Activated CD4-positive, alpha-beta T cell treated with anti-CD3 and anti-CD28 coated beads for 36 hours (primary cell): ENCODE results near the gene XCR1. TPM values are rescaled to one million over a fixed set of nuclear protein-coding genes. Genes with fewer than 3 reads are reported as not detected.
"Not testable (repeated sequence)": the region's sequence is repeated elsewhere in the genome, so short reads cannot be mapped to it uniquely, and the experiment has no call there.

Source experiments
- ATAC-seq: fragments of 200-7000 bp; cut with Tn5 transposase; one replicate; pipeline ENCODE4 v1.10.0; 2021; ENCODE audit warnings: mild to moderate bottlenecking, moderate library complexity
- CTCF ChIA-PET: fragments of 350-600 bp; sonication (Branson Sonifier 250); formaldehyde crosslinking; loops from one replicate; lab custom pipeline; 2021; ENCODE audit warnings: antibody characterized with exemption; lab: Charles Lee
- POLR2A ChIA-PET: fragments of 350-600 bp; sonication (Branson Sonifier 250); formaldehyde crosslinking; loops from one replicate; lab custom pipeline; 2021; ENCODE audit warnings: antibody characterized with exemption, inconsistent platforms; lab: Charles Lee
- DNase-seq: peaks from one replicate; pipeline ENCODE4 v3.0.0-alpha.2; 2020
- H3K27ac Mint-ChIP-seq: one replicate; pipeline ENCODE4 v1.8.0; 2021; ENCODE audit warnings: mixed read lengths
- H3K27me3 Mint-ChIP-seq: one replicate; pipeline ENCODE4 v1.8.0; 2021; ENCODE audit warnings: mixed read lengths
- H3K36me3 Mint-ChIP-seq: one replicate; pipeline ENCODE4 v1.8.0; 2021; ENCODE audit warnings: low read depth, mixed read lengths
- H3K4me1 Mint-ChIP-seq: one replicate; pipeline ENCODE4 v1.8.0; 2021; ENCODE audit warnings: mixed read lengths
- H3K4me3 Mint-ChIP-seq: one replicate; pipeline ENCODE4 v1.8.0; 2021; ENCODE audit warnings: mild to moderate bottlenecking, moderate library complexity, mixed read lengths
- H3K9me3 Mint-ChIP-seq: one replicate; pipeline ENCODE4 v1.8.0; 2021; ENCODE audit warnings: low read depth, mixed read lengths
- intact Hi-C, 2 experiments: fragments of 100-400 bp; cut with DNase I in 1 of 2; cut with micrococcal nuclease in 1 of 2; formaldehyde crosslinking; loops; one replicate each; pipeline versions ENCODE4 v1.14.2 to v1.15.1; 2022 to 2024; cut with DNase I, micrococcal nuclease
- total RNA-seq, 2 experiments: library from RNA; stranded (reverse); gene quantifications; one replicate each; pipeline ENCODE4 v1.2.3, GENCODE V29; 2021

The XCR1 gene
- total RNA-seq, 2 experiments from 2014 or later = not detected

DNA sequence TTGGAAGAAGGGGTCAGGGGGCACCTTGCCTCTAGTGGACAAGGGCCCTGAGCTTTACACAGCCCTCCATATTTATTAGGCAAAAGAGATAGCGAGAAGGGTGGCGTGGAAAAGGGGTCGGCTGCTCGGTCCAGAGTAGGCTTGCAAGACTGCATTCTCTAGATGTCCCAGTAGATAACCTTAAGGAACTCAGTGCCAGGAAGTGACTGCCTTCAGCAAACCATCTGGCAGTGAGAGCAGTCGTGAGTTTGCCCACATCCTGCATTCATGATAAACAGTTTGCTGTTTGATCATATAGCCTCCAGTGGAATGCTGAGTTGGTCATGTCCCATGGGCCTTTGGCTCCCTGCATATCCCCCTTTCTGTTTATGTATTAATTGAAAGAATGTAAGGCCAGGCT is 18.9 kb upstream of the XCR1 start:
- H3K9me3 Mint-ChIP-seq, H3K4me3 Mint-ChIP-seq, H3K36me3 Mint-ChIP-seq, POLR2A ChIA-PET, H3K27me3 Mint-ChIP-seq, intact Hi-C loops: not testable (repeated sequence)
- peak; percentile 44 for ATAC-seq
- CTCF ChIA-PET = interaction anchor here (0.6 to 2.7 kb wide), 3 partner anchors 30 to 249 kb away, joined by 3 to 9 read pairs (median 3); no protein-coding TSS in a partner anchor
- Mint-ChIP-seq H3K27ac (peak overlapping the region; percentile 55), H3K4me1 (peaks cover 20% of the 10 kb centered on the region)
- peak; percentile 31 for DNase-seq

DNA sequence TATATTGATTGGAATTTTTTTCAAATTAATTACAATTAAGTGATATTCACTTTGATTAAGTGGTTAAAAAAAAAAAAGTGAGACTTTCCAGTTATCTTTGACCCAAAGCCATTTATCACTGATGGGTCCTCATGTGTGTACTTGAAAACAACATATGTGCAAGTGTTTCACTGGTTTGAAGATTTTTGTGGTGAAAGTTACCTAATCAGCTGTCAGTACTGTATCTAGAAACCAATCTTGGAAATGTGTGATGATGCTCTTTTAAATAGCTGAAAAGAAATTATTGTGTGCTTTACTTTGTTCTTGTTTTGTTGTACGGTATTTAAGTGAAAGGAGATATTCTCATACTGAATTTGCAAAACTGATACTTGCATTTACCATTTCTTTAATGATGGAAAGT is 11.6 kb upstream of the XCR1 start:
- no peak for ATAC-seq
- H3K4me3 Mint-ChIP-seq = no peak overlapping the region
- H3K27me3 Mint-ChIP-seq = no peaks in the 10 kb centered on the region
- no peaks in the 10 kb centered on the region for H3K4me1 Mint-ChIP-seq
- CTCF ChIA-PET = no interaction called here
- peaks cover 4% of the 10 kb centered on the region for H3K9me3 Mint-ChIP-seq
- DNase-seq = no peak
- no peak overlapping the region for H3K27ac Mint-ChIP-seq
- H3K36me3 Mint-ChIP-seq = no peaks in the 10 kb centered on the region
- POLR2A ChIA-PET = no interaction called here
- intact Hi-C loops = no loop called here

DNA sequence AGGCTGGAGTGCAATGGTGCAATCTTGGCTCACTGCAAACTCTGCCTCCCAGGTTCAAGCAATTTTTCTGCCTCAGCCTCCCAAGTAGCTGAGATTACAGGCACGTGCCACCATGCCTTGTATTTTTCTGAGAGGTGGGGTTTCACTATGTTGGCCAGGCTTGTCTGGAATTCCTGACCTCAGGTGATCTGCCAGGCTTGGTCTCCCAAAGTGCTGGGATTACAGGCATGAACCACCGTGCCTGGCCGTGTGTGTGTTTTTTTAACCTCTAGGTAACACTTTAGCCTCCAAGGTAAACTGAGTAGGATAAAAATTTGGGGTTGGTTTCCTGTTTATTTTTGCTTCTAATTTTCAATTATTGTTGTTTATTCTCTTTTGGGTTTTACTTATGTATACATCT is 10.8 kb upstream of the XCR1 start:
- intact Hi-C loops, H3K27me3 Mint-ChIP-seq, H3K9me3 Mint-ChIP-seq, POLR2A ChIA-PET, H3K36me3 Mint-ChIP-seq, H3K4me1 Mint-ChIP-seq, ATAC-seq, CTCF ChIA-PET, H3K4me3 Mint-ChIP-seq, H3K27ac Mint-ChIP-seq, DNase-seq: not testable (repeated sequence)

DNA sequence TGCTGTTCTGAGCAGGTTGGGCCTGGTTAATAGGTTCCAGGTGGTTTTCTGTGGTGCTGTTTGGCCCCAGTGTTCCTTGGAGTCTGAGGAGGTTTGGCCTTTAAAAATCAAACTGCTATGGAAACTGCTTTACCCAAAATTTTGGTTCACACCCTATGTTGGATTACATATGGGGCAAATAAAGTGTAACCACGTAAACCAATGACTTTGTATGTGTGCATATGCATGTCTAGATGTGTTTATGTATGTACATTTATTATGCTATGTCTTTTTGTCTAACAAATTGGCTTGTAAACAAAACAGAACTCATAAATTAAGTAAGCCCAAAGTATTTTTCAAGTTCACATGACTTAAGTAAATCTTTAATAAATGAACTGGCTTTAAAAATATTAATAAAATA is 8.9 kb upstream of the XCR1 start:
- Mint-ChIP-seq H3K9me3 (peaks cover 2% of the 10 kb centered on the region), H3K4me3 (no peak overlapping the region), H3K4me1 (no peaks in the 10 kb centered on the region), H3K27me3 (no peaks in the 10 kb centered on the region), H3K27ac (no peak overlapping the region), H3K36me3 (no peaks in the 10 kb centered on the region)
- ATAC-seq (no peak), DNase-seq (no peak)
- POLR2A ChIA-PET = no interaction called here
- intact Hi-C loops = no loop called here
- CTCF ChIA-PET = no interaction called here

DNA sequence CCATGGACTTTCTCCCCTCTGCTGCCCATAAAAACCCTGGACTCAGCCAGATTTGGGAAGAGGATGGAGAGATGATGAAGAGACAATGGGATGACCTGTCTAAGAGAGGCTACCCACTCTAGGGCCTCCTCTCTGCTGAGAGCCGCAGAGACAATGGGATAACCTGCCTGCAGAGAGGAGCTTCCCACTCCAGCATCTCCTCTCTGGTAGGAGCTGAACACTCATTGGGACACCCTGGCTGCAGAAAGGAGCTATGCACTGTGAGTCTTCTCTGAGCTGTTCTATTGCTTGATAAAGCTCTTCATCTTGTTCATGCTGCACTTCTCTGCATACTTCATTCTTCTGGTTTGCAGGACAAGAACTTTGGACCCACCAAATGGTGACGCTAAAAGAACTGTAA is 4.5 kb upstream of the XCR1 start:
- Mint-ChIP-seq H3K27ac (no peak overlapping the region), H3K27me3 (no peaks in the 10 kb centered on the region), H3K4me3 (no peak overlapping the region), H3K36me3 (peaks cover 4% of the 10 kb centered on the region), H3K9me3 (peaks cover 8% of the 10 kb centered on the region), H3K4me1 (no peaks in the 10 kb centered on the region)
- ChIA-PET CTCF (no interaction called here), POLR2A (no interaction called here)
- no peak for ATAC-seq
- no peak for DNase-seq
- intact Hi-C loops = no loop called here

DNA sequence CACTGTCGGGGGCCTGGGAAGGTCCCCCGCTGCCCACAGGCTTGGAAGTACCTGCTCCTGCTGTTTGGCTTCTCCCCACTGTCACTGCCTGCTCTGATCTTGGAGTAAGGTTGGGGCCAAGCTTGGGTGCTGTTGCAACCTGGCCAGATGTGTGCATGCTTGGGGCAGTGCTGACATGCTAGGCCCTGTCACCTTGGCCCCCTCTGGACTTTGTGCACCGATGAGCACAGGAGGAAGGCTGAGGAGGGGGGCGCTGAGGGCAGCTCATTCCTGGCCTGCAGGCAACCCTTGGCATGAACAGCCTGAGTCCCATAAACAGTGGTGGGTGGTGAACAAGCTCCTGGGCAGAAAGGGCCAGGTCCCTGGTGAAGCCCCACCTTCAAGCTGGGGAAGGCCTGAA is 4.0 kb upstream of the XCR1 start:
- Mint-ChIP-seq H3K9me3 (peaks cover 8% of the 10 kb centered on the region), H3K4me1 (no peaks in the 10 kb centered on the region), H3K27me3 (no peaks in the 10 kb centered on the region), H3K4me3 (no peak overlapping the region), H3K36me3 (peaks cover 4% of the 10 kb centered on the region), H3K27ac (no peak overlapping the region)
- intact Hi-C loops = no loop called here
- ChIA-PET POLR2A (no interaction called here), CTCF (no interaction called here)
- ATAC-seq = no peak
- no peak for DNase-seq

DNA sequence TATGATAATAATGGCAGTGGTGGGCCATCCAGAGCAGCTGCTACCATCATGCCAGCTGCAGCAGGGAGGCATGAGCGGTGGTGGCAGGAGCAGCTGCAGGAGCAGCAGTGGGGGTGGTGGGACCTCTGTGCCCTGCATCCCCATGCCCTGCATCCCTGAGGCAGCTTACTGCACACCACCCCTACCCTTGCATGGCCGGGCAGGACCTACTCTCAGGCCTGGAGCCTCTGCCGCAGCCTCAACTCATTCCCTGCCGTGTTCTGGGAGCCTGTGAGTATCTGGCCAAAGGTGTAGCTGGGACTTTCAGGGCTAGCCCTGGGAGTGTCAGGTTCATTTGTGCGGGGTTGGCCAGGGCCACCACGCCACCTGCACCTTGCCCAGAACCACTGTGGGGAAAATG is 3.3 kb upstream of the XCR1 start:
- Mint-ChIP-seq H3K4me3 (no peak overlapping the region), H3K36me3 (peaks cover 4% of the 10 kb centered on the region), H3K27ac (no peak overlapping the region), H3K4me1 (no peaks in the 10 kb centered on the region), H3K9me3 (peaks cover 8% of the 10 kb centered on the region), H3K27me3 (no peaks in the 10 kb centered on the region)
- ChIA-PET POLR2A (no interaction called here), CTCF (no interaction called here)
- DNase-seq (no peak), ATAC-seq (no peak)
- intact Hi-C loops = no loop called here

DNA sequence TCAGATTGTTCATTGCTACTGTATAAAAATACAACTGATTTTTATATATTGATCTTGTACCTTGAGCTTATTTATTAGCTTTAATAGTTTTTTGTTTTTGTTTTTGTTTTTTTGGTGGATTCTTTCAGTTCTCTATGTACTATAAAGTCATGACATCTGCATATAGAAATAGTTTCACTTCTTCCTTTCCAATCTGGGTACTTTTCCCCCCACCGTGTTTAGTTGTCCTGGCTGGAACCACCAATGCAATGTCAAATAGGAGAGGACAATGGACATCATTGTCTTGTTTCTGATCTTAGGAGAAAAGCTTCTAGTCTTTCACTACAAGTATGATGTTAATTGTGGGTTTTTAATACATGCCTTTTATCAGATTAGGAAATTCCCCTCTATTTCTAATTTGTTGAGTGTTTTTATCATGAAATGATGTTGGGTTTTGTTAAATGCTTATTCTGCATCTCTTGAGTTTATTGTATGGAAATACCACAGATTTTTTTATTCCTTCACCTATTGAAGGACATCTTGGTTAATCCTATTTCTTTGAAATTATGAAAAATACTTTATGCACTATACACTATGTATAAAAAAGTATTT is 2.8 kb upstream of the XCR1 start:
- DNase-seq (no peak), ATAC-seq (no peak)
- no peak overlapping the region for H3K4me3 Mint-ChIP-seq
- peaks cover 8% of the 10 kb centered on the region for H3K9me3 Mint-ChIP-seq
- ChIA-PET CTCF (interaction anchor here (0.7 kb wide), 1 partner anchor 47 kb away, joined by 4 read pairs; no protein-coding TSS in a partner anchor), POLR2A (no interaction called here)
- no peaks in the 10 kb centered on the region for H3K4me1 Mint-ChIP-seq
- intact Hi-C loops = no loop called here
- H3K36me3 Mint-ChIP-seq = peaks cover 4% of the 10 kb centered on the region
- no peak overlapping the region for H3K27ac Mint-ChIP-seq
- H3K27me3 Mint-ChIP-seq = no peaks in the 10 kb centered on the region

DNA sequence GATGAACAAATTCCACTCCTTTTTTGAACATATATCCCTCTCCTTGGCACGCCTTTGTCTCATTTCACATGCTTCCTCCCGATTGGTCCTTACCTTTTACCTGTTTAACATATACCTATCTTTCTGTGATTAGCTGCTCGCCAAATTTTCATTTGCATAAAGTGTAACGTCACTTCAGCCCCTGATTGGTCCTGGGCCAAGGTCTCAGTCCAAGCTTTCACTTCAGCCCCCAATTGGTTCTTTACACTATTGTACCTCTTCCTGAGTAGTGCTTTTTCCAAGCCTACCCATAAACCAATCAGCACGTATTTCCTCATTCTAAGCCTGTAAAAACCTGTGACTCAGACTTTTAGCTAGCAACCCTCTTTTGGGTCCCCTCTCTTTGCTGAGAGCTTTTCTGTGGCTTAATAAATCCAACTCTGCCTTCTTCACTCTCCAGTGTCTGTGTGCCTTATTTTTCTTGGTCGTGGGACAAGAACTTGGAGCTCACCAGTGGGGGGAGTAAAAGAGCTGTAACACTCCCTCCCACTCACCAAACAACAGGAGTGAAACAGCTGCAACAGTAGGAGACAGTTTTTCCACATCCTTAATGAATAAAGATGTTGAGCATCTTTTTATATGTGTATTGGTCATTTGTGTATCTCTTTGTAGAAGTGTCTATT is 584 bp upstream of the XCR1 start:
- peaks cover 8% of the 10 kb centered on the region for H3K9me3 Mint-ChIP-seq
- POLR2A ChIA-PET = interaction anchor here (0.6 kb wide), 1 partner anchor 329 kb away, joined by 3 read pairs; no protein-coding TSS in a partner anchor

DNA sequence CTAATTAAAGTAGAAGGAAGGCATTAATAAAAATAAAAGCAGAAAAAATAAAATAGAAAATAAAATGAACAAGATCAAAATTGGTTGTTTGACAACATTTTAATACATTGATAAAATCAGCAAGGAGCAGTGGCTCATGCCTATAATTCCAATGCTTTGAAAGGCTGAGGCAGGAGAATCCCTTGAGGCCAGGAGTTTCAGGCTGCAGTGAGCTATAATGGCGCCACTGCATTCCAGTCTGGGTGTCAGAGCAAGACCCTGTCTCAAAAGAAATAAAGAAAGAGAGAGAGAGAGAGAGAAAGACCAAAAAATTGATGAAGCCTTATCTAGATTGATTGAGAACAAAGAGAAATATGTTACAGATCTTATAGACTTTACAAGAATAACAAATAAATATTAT is 2.1 kb downstream of the XCR1 start:
- no peak overlapping the region for H3K27ac Mint-ChIP-seq
- H3K27me3 Mint-ChIP-seq = peaks cover 12% of the 10 kb centered on the region
- intact Hi-C loops = no loop called here
- CTCF ChIA-PET = interaction anchor here (1.0 kb wide), 1 partner anchor 86 kb away, joined by 3 read pairs; no protein-coding TSS in a partner anchor
- peaks cover 4% of the 10 kb centered on the region for H3K36me3 Mint-ChIP-seq
- peaks cover 8% of the 10 kb centered on the region for H3K9me3 Mint-ChIP-seq
- DNase-seq (no peak), ATAC-seq (no peak)
- POLR2A ChIA-PET = no interaction called here
- H3K4me3 Mint-ChIP-seq = no peak overlapping the region
- peaks cover 2% of the 10 kb centered on the region for H3K4me1 Mint-ChIP-seq

More for the DNA sequence above, 584 bp upstream of the XCR1 start:
- Mint-ChIP-seq H3K4me3 (no peak overlapping the region), H3K36me3 (peaks cover 4% of the 10 kb centered on the region), H3K4me1 (no peaks in the 10 kb centered on the region), H3K27ac (no peak overlapping the region), H3K27me3 (peaks cover 3% of the 10 kb centered on the region)
- ATAC-seq (no peak), DNase-seq (no peak)
- intact Hi-C loops = no loop called here
- CTCF ChIA-PET = interaction anchor here (0.9 kb wide), 2 partner anchors 41 to 49 kb away, joined by 3 to 4 read pairs; no protein-coding TSS in a partner anchor

DNA sequence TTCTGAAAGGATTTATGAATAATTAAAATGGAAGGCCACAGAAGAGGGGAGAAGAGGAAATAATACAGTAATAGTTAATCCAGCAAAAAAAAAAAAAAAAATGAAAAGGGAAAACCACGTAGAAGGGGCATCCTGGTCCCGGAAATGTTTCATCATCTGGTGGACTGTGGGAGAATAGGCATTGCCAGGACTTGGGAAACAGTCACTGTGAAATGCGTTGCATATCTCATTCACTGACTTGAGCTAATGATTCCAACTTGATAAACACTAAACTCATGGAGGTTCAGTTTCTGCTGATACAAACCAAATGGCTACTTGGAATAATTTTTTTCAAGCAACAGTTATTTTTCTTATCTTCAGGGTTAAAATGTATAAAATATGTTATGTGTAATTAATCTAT is 3.2 kb downstream of the XCR1 start:
- ATAC-seq (no peak), DNase-seq (no peak)
- Mint-ChIP-seq H3K36me3 (peaks cover 4% of the 10 kb centered on the region), H3K9me3 (peaks cover 8% of the 10 kb centered on the region), H3K4me3 (no peak overlapping the region), H3K27me3 (peaks cover 12% of the 10 kb centered on the region), H3K4me1 (peaks cover 12% of the 10 kb centered on the region), H3K27ac (no peak overlapping the region)
- intact Hi-C loops = no loop called here
- ChIA-PET POLR2A (no interaction called here), CTCF (interaction anchor here (1.0 to 1.1 kb wide), 2 partner anchors 13 to 85 kb away, joined by 3 to 4 read pairs; no protein-coding TSS in a partner anchor)
